GM19397 (cell line): ENCODE results near the gene GPX4.

Experiments
- ATAC-seq: cut with Tn5 transposase; IDR thresholded peaks from one replicate; pipeline ENCODE4 v1.9.1; 2021; ENCODE audit warnings: mild to moderate bottlenecking, moderate library complexity; ENCODE audit not compliant: unreplicated experiment

GPX4 gene

GRCh38 chr19:1147934-1148549 is 44.2 kb downstream of the GPX4 start:
- ATAC-seq, result no peak

GRCh38 chr19:1149259-1150045 is 45.7 kb downstream of the GPX4 start:
- ATAC-seq, result no peak

- no peak for ATAC-seq
These were observed 46.7 kb downstream of the GPX4 start for GRCh38 chr19:1150333-1151036.

GRCh38 chr19:1151037-1151724 is 47.4 kb downstream of the GPX4 start:
- ATAC-seq, result no peak

- ATAC-seq, result no peak
These were observed 48.3 kb downstream of the GPX4 start for GRCh38 chr19:1151917-1152587.

- no peak for ATAC-seq
These were observed 50.3 kb downstream of the GPX4 start for GRCh38 chr19:1153891-1154730.

GRCh38 chr19:1154731-1155351 is 51.0 kb downstream of the GPX4 start:
- ATAC-seq, result no peak

- no peak for ATAC-seq
These were observed 51.8 kb downstream of the GPX4 start for GRCh38 chr19:1155352-1156304.
